ENCODE measurements around the gene TEX30.

Gene TEX30

DNA sequence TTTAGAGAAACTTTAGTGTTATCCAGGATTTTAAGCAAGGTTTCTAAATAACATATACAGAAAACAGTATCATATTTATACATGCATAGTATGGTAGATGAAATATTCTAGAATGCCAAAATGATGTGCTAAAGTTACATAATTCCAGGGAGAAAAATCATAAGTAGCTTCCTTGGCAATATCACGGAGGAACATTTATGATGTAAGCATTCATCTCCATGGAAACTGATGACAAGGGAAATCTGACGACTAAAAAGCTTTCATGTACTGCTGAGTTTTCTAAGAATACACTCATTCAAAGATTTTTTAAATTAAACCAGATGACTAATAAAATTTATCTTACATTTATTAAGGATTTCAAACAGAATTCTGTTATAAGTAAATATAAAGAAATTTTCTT, 4.7 kb downstream of the TEX30 start:
- no peak overlapping the region for H3K27ac ChIP-seq (replicated peaks)
- no peaks in the 10 kb centered on the region for H3K27me3 ChIP-seq (ENCODE audit: insufficient read depth, poor library complexity, severe bottlenecking)
- no peak overlapping the region for H3K4me3 ChIP-seq (replicated peaks; ENCODE audit: insufficient read depth, low read length)
- DNase-seq (ENCODE audit: low read depth in 1 of 2, low spot score in 1 of 2), result no peak
- TF ChIP-seq, protein P1, sequence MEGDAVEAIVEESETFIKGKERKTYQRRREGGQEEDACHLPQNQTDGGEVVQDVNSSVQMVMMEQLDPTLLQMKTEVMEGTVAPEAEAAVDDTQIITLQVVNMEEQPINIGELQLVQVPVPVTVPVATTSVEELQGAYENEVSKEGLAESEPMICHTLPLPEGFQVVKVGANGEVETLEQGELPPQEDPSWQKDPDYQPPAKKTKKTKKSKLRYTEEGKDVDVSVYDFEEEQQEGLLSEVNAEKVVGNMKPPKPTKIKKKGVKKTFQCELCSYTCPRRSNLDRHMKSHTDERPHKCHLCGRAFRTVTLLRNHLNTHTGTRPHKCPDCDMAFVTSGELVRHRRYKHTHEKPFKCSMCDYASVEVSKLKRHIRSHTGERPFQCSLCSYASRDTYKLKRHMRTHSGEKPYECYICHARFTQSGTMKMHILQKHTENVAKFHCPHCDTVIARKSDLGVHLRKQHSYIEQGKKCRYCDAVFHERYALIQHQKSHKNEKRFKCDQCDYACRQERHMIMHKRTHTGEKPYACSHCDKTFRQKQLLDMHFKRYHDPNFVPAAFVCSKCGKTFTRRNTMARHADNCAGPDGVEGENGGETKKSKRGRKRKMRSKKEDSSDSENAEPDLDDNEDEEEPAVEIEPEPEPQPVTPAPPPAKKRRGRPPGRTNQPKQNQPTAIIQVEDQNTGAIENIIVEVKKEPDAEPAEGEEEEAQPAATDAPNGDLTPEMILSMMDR (IDR thresholded peaks at IDR 0.05; ENCODE audit: insufficient read depth, low read length), result no peak
- TF ChIP-seq REST (IDR thresholded peaks at IDR 0.05; ENCODE audit: insufficient replicate concordance, low read depth), result no peak
- TF ChIP-seq GABPA (IDR thresholded peaks at IDR 0.05; ENCODE audit: low read depth), result no peak
- no peak for TF ChIP-seq SPI1 (IDR thresholded peaks at IDR 0.05; ENCODE audit: borderline replicate concordance, low read depth)
- no peak for TF ChIP-seq POLR2AphosphoS5 (IDR thresholded peaks at IDR 0.05; ENCODE audit: low read depth)

DNA sequence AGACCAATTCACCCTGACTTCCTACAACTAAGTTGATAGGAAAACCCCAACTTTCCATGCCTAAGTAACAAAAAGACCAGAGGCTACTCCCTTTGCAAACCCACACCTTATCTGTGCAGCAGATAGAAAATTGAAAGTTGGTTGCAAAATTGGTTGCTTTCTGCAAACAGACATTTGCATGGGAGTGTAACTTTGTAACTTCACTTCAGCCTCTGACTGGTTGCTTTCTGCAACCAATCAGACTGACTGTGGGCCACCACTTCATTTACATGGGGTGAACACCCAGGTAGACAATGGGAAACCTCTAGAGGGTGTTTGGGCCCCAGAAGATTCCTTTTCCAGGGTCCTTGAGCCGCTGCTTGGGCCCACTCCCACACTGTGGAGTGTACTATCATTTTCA, 9.8 kb downstream of the TEX30 start:
- H3K27me3 ChIP-seq (ENCODE audit: insufficient read depth, poor library complexity, severe bottlenecking), result no peaks in the 10 kb centered on the region
- no peak for TF ChIP-seq SPI1 (IDR thresholded peaks at IDR 0.05; ENCODE audit: borderline replicate concordance, low read depth)
- TF ChIP-seq GABPA (IDR thresholded peaks at IDR 0.05; ENCODE audit: low read depth), result no peak
- TF ChIP-seq, protein P1 (IDR thresholded peaks at IDR 0.05; ENCODE audit: insufficient read depth, low read length), result no peak
- no peak for TF ChIP-seq POLR2AphosphoS5 (IDR thresholded peaks at IDR 0.05; ENCODE audit: low read depth)
- TF ChIP-seq REST (IDR thresholded peaks at IDR 0.05; ENCODE audit: insufficient replicate concordance, low read depth), result no peak

DNA sequence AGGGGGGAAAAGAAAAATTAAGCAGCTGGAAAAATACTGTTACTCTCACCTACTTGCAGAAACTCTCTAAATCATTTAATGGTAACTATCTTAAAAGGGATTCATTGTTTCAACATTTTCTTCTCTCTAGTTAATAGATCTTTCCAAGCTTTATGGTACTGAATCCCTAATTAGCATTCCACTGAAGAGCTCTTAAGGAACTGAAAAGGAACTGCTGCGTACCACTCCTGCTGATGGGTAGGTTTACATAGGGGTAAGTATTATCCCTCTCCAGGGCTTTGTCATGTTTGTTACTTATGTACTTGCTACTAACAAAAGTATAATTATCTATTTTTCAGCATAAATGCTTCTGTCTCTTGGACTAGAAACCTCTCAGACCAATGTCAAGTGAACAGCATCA, 12.5 kb downstream of the TEX30 start:
- no peaks in the 10 kb centered on the region for H3K27me3 ChIP-seq (ENCODE audit: insufficient read depth, poor library complexity, severe bottlenecking)
- TF ChIP-seq REST (IDR thresholded peaks at IDR 0.05; ENCODE audit: insufficient replicate concordance, low read depth), result no peak
- TF ChIP-seq, protein P1 (IDR thresholded peaks at IDR 0.05; ENCODE audit: insufficient read depth, low read length), result no peak
- no peak for TF ChIP-seq POLR2AphosphoS5 (IDR thresholded peaks at IDR 0.05; ENCODE audit: low read depth)
- TF ChIP-seq GABPA (IDR thresholded peaks at IDR 0.05; ENCODE audit: low read depth), result no peak

More for the DNA sequence above, 9.8 kb downstream of the TEX30 start:
- Histone ChIP-seq H3K4me3 (replicated peaks; ENCODE audit: insufficient read depth, low read length) (no peak overlapping the region), H3K27ac (replicated peaks) (no peak overlapping the region)
- no peak for DNase-seq (ENCODE audit: low read depth in 1 of 2, low spot score in 1 of 2)

More for the DNA sequence above, 12.5 kb downstream of the TEX30 start:
- H3K27ac ChIP-seq (replicated peaks), result no peak overlapping the region
- no peak for DNase-seq (ENCODE audit: low read depth in 1 of 2, low spot score in 1 of 2)
- H3K4me3 ChIP-seq (replicated peaks; ENCODE audit: insufficient read depth, low read length), result no peak overlapping the region
